Urinary bladder (tissue), 4 donors: Measurements from ENCODE around the gene SELENOF. TPM values are rescaled to one million over a fixed set of nuclear protein-coding genes. Genes with fewer than 3 reads are reported as not detected.
"Not testable (repeated sequence)": the region's sequence is repeated elsewhere in the genome, so short reads cannot be mapped to it uniquely, and the experiment has no call there.

ENCODE experiments used
- DNase-seq: peaks from one replicate; pipeline ENCODE4 v3.0.0-alpha.2; 2015; ENCODE audit errors: extremely low spot score
- H3K27ac ChIP-seq: one replicate; pipeline ENCODE4 v1.5.1; 2013; ENCODE audit warnings: low read depth, mild to moderate bottlenecking, moderate library complexity
- H3K36me3 ChIP-seq: one replicate; pipeline ENCODE4 v1.6.1; 2013; ENCODE audit warnings: mild to moderate bottlenecking, moderate library complexity; ENCODE audit not compliant: insufficient read depth
- H3K4me1 ChIP-seq: one replicate; pipeline ENCODE4 v1.6.1; 2013; ENCODE audit warnings: mild to moderate bottlenecking, moderate library complexity; ENCODE audit not compliant: insufficient read depth
- H3K4me3 ChIP-seq: one replicate; pipeline ENCODE4 v1.5.1; 2013; ENCODE audit warnings: low read depth, low read length
- WGBS: extraction: QIAGEN DNeasy Blood & Tissue Kit; methylation state at CpG from one replicate; pipeline ENCODE4 v1.1.7; 2013; 5-methylcytosine and 5-hydroxymethylcytosine counted together
- polyA plus RNA-seq: library from polyadenylated mRNA; stranded (reverse); fragments of 200-250 nt; gene quantifications from one replicate; pipeline ENCODE4 v1.2.3, GENCODE V29; 2013
- total RNA-seq: library from RNA; depleted of rRNA; stranded (reverse); fragments of >200 nt; gene quantifications from one replicate; pipeline ENCODE4 v1.2.3, GENCODE V29; 2014
- donor health status: healthy with polysubstance abuse.
- donor health status: healthy.

Gene SELENOF
- total and polyA plus RNA-seq, 2 donors: 115 to 247 TPM

- H3K36me3 ChIP-seq: no peaks in the 10 kb centered on the region
- H3K27ac ChIP-seq: no peak overlapping the region
- H3K4me3 ChIP-seq: no peak overlapping the region
- WGBS: 39% methylated on average over 6 of the region's 6 CpGs
- DNase-seq: no peak
- no peaks in the 10 kb centered on the region for H3K4me1 ChIP-seq
Observed at GRCh38 chr1:86912281-86912900, 1.5 kb downstream of the SELENOF start.

GRCh38 chr1:86906419-86906818, 7.5 kb downstream of the SELENOF start:
- H3K4me3 ChIP-seq: no peak overlapping the region
- DNase-seq: no peak
- H3K4me1 ChIP-seq: no peaks in the 10 kb centered on the region
- H3K27ac ChIP-seq: no peak overlapping the region
- peaks cover 2% of the 10 kb centered on the region for H3K36me3 ChIP-seq
- WGBS: 14% methylated on average over 2 of the region's 2 CpGs

GRCh38 chr1:86905875-86906274, 8.1 kb downstream of the SELENOF start:
- Histone ChIP-seq H3K27ac (no peak overlapping the region), H3K4me3 (no peak overlapping the region), H3K36me3 (peaks cover 2% of the 10 kb centered on the region), H3K4me1 (no peaks in the 10 kb centered on the region)
- DNase-seq: no peak
- WGBS: 20% methylated on average over 1 of the region's 1 CpG

GRCh38 chr1:86899401-86899800, 14.5 kb downstream of the SELENOF start:
- not testable (repeated sequence) for H3K4me1 ChIP-seq, H3K27ac ChIP-seq, DNase-seq, H3K36me3 ChIP-seq, H3K4me3 ChIP-seq
- 91% methylated on average over 21 of the region's 33 CpGs for WGBS

- no peak overlapping the region for H3K27ac ChIP-seq
- peaks cover 1% of the 10 kb centered on the region for H3K36me3 ChIP-seq
- 98% methylated on average over 5 of the region's 5 CpGs for WGBS
- H3K4me1 ChIP-seq: no peaks in the 10 kb centered on the region
- DNase-seq: no peak
- H3K4me3 ChIP-seq: no peak overlapping the region
Observed at GRCh38 chr1:86888327-86888726, 25.6 kb downstream of the SELENOF start.

GRCh38 chr1:86887479-86888162, 26.3 kb downstream of the SELENOF start:
- no peak for DNase-seq
- WGBS: 90% methylated on average over 5 of the region's 5 CpGs
- Histone ChIP-seq H3K4me1 (no peaks in the 10 kb centered on the region), H3K4me3 (no peak overlapping the region), H3K36me3 (no peaks in the 10 kb centered on the region), H3K27ac (no peak overlapping the region)

- DNase-seq: no peak
- no peaks in the 10 kb centered on the region for H3K4me1 ChIP-seq
- no peak overlapping the region for H3K27ac ChIP-seq
- H3K36me3 ChIP-seq: no peaks in the 10 kb centered on the region
- no peak overlapping the region for H3K4me3 ChIP-seq
- 95% methylated on average over 1 of the region's 1 CpG for WGBS
Observed at GRCh38 chr1:86875722-86876121, 38.2 kb downstream of the SELENOF start.

- no peak overlapping the region for H3K27ac ChIP-seq
- DNase-seq: no peak
- H3K4me1 ChIP-seq: no peaks in the 10 kb centered on the region
- no peak overlapping the region for H3K4me3 ChIP-seq
- WGBS: 72% methylated on average over 8 of the region's 8 CpGs
- H3K36me3 ChIP-seq: no peaks in the 10 kb centered on the region
Observed at GRCh38 chr1:86872086-86872485, 41.8 kb downstream of the SELENOF start.

- H3K36me3 ChIP-seq: no peaks in the 10 kb centered on the region
- WGBS: 84% methylated on average over 3 of the region's 3 CpGs
- no peak overlapping the region for H3K4me3 ChIP-seq
- H3K4me1 ChIP-seq: no peaks in the 10 kb centered on the region
- DNase-seq: no peak
- H3K27ac ChIP-seq: no peak overlapping the region
Observed at GRCh38 chr1:86871001-86871400, 42.9 kb downstream of the SELENOF start.

- no peaks in the 10 kb centered on the region for H3K36me3 ChIP-seq
- no peak for DNase-seq
- no peaks in the 10 kb centered on the region for H3K4me1 ChIP-seq
- no peak overlapping the region for H3K27ac ChIP-seq
- no peak overlapping the region for H3K4me3 ChIP-seq
- 92% methylated on average over 1 of the region's 1 CpG for WGBS
Observed at GRCh38 chr1:86868477-86868876, 45.4 kb downstream of the SELENOF start.

- not testable (repeated sequence) for DNase-seq
Observed at GRCh38 chr1:86867278-86867677, 46.6 kb downstream of the SELENOF start.

GRCh38 chr1:86866665-86867064, 47.3 kb downstream of the SELENOF start:
- H3K4me3 ChIP-seq: no peak overlapping the region
- H3K36me3 ChIP-seq: no peaks in the 10 kb centered on the region
- no peak for DNase-seq
- no peaks in the 10 kb centered on the region for H3K4me1 ChIP-seq
- H3K27ac ChIP-seq: no peak overlapping the region

More at GRCh38 chr1:86867278-86867677, 46.6 kb downstream of the SELENOF start:
- H3K4me3 ChIP-seq, H3K36me3 ChIP-seq, H3K27ac ChIP-seq, H3K4me1 ChIP-seq: not testable (repeated sequence)
- 96% methylated on average over 4 of the region's 4 CpGs for WGBS

- Histone ChIP-seq H3K27ac (no peak overlapping the region), H3K4me1 (no peaks in the 10 kb centered on the region), H3K36me3 (no peaks in the 10 kb centered on the region), H3K4me3 (no peak overlapping the region)
- 80% methylated on average over 6 of the region's 6 CpGs for WGBS
- DNase-seq: no peak
Observed at GRCh38 chr1:86865973-86866637, 47.8 kb downstream of the SELENOF start.

- no peak for DNase-seq
- Histone ChIP-seq H3K36me3 (no peaks in the 10 kb centered on the region), H3K4me3 (no peak overlapping the region), H3K27ac (no peak overlapping the region), H3K4me1 (no peaks in the 10 kb centered on the region)
- 96% methylated on average over 2 of the region's 2 CpGs for WGBS
Observed at GRCh38 chr1:86862920-86863319, 51.0 kb downstream of the SELENOF start.
